NCI-H748 (cell line): ENCODE results near the gene CACNA2D3.

ENCODE experiments used
- DNase-seq: peaks from one replicate; lab custom pipeline; 2025; ENCODE audit not compliant: unreplicated experiment; lab: John Stamatoyannopoulos, UW

Gene CACNA2D3

GRCh38 chr3:55014081-55014480 is 891.7 kb downstream of the CACNA2D3 start:
- DNase-seq = no peak

GRCh38 chr3:55014906-55015305 is 892.6 kb downstream of the CACNA2D3 start:
- no peak for DNase-seq

- DNase-seq = no peak
These were observed 895.5 kb downstream of the CACNA2D3 start for GRCh38 chr3:55017876-55018275.

- no peak for DNase-seq
These were observed 908.6 kb downstream of the CACNA2D3 start for GRCh38 chr3:55030938-55031337.

GRCh38 chr3:55036883-55037577 is 914.7 kb downstream of the CACNA2D3 start:
- no peak for DNase-seq

GRCh38 chr3:55042591-55042990 is 920.2 kb downstream of the CACNA2D3 start:
- no peak for DNase-seq

- no peak for DNase-seq
These were observed 922.1 kb downstream of the CACNA2D3 start for GRCh38 chr3:55044486-55044885.

- no peak for DNase-seq
These were observed 936.8 kb downstream of the CACNA2D3 start for GRCh38 chr3:55059027-55059629.

GRCh38 chr3:55060896-55061719 is 938.8 kb downstream of the CACNA2D3 start:
- DNase-seq = no peak

- DNase-seq = no peak
These were observed 939.3 kb downstream of the CACNA2D3 start for GRCh38 chr3:55061720-55062034.

- DNase-seq = no peak
These were observed 941.8 kb downstream of the CACNA2D3 start for GRCh38 chr3:55064164-55064563.

GRCh38 chr3:55065331-55065730 is 943.0 kb downstream of the CACNA2D3 start:
- no peak for DNase-seq

GRCh38 chr3:55066551-55067047 is 944.2 kb downstream of the CACNA2D3 start:
- no peak for DNase-seq

- peak; percentile 82 for DNase-seq
These were observed 947.6 kb downstream of the CACNA2D3 start for GRCh38 chr3:55069950-55070349.

- no peak for DNase-seq
These were observed 952.4 kb downstream of the CACNA2D3 start for GRCh38 chr3:55074796-55075195.

GRCh38 chr3:55075846-55076245 is 953.5 kb downstream of the CACNA2D3 start:
- DNase-seq = no peak

- no peak for DNase-seq
These were observed 955.4 kb downstream of the CACNA2D3 start for GRCh38 chr3:55077726-55078125.

GRCh38 chr3:55078876-55079275 is 956.5 kb downstream of the CACNA2D3 start:
- DNase-seq = no peak

- DNase-seq = no peak
These were observed 962.9 kb downstream of the CACNA2D3 start for GRCh38 chr3:55085231-55085630.

GRCh38 chr3:55089211-55089610 is 966.9 kb downstream of the CACNA2D3 start:
- no peak for DNase-seq

GRCh38 chr3:55090291-55090690 is 967.9 kb downstream of the CACNA2D3 start:
- DNase-seq = no peak

GRCh38 chr3:55090746-55091145 is 968.4 kb downstream of the CACNA2D3 start:
- no peak for DNase-seq
